Transverse colon (tissue), 3 donors: Measurements from ENCODE around the gene KRTAP23-1.

Source experiments
- CTCF ChIP-seq, 5 experiments: fragments of 200-600 bp in 3 of 5; fragments of 450-650 bp in 2 of 5; sonication (generic) in 3 of 5; IDR thresholded peaks; 1 replicate in 2 of 5; 2 replicates in 3 of 5; pipeline ENCODE4 v1.5.1; 2016 to 2017; ENCODE audit warnings: antibody characterized with exemption in 5 of 5, inconsistent platforms in 3 of 5, mild to moderate bottlenecking in 2 of 5, moderate library complexity in 1 of 5
- EP300 ChIP-seq: sonication (generic); formaldehyde crosslinking; IDR thresholded peaks from one replicate; pipeline ENCODE4 v1.6.1; 2017; ENCODE audit warnings: antibody characterized with exemption, low read depth
- POLR2A ChIP-seq: fragments of 450-650 bp; IDR thresholded peaks from one replicate; pipeline ENCODE4 v1.6.1; 2016; ENCODE audit warnings: antibody characterized with exemption, mild to moderate bottlenecking, moderate library complexity

GRCh38 chr21:30329203-30329875 is 19.1 kb downstream of the KRTAP23-1 start:
- TF ChIP-seq CTCF (IDR thresholded peaks at IDR 0.05) (no peak), EP300 (no peak), POLR2A (no peak)
